ENCODE measurements around the gene RAB38. TPM values are rescaled to one million over a fixed set of nuclear protein-coding genes. Genes with fewer than 3 reads are reported as not detected.

Gene RAB38
- total and polyA plus RNA-seq, 10 of the 15 experiments (the other 5 are each of a cell fraction or from before 2014, with no cell fraction given) = 8.4 to 30.5 (median 11.7) TPM

- Histone ChIP-seq H3K79me2 (ENCODE audit: control insufficient read depth, insufficient read depth, low read length) (no peaks in the 10 kb centered on the region), H4K20me1 (ENCODE audit: control insufficient read depth, insufficient read depth) (no peaks in the 10 kb centered on the region), H3K27ac (ENCODE audit: control insufficient read depth, insufficient read depth) (no peak overlapping the region), H3K9ac (ENCODE audit: control insufficient read depth, insufficient read depth, low read length) (no peak overlapping the region), H3K4me3 (no peak overlapping the region), H3K4me2 (ENCODE audit: control insufficient read depth, insufficient read depth) (no peak overlapping the region), H2AFZ (ENCODE audit: control insufficient read depth, low read depth, low read length) (no peak overlapping the region), H3K36me3 (ENCODE audit: control insufficient read depth in 2 of 2, insufficient read depth in 2 of 2, low read length in 1 of 2) (no peaks in the 10 kb centered on the region), H3K9me3 (replicated peaks; ENCODE audit: control insufficient read depth, insufficient read depth, low read length) (no peaks in the 10 kb centered on the region), H3K4me1 (ENCODE audit: control insufficient read depth, insufficient read depth, low read length) (peaks cover 3% of the 10 kb centered on the region), H3K27me3 (replicated peaks in 1 of 2; ENCODE audit: control insufficient read depth in 2 of 2, insufficient read depth in 2 of 2, low read length in 1 of 2) (no peaks in the 10 kb centered on the region; a peak in 1 of 4 replicates)
- FAIRE-seq (no peak), ATAC-seq (no peak), DNase-seq (ENCODE audit: low read depth, low spot score) (no peak)
- in situ Hi-C loops (cut with MboI) (loop anchor here (5.0 kb wide), 1 partner anchor 442 kb away; no protein-coding TSS in a partner anchor), intact Hi-C loops (cut with micrococcal nuclease; ENCODE audit: unreplicated experiment) (loop anchor here (5.0 kb wide), 4 partner anchors 132 to 787 kb away; partner anchors contain the start of gene CTSC)
- WGBS (ENCODE audit: insufficient coverage, insufficient replicate concordance, low lambda C conversion rate, missing lambda C conversion rate) = 18% methylated on average over 6 of the region's 6 CpGs
- SMC1A ChIA-PET (ENCODE audit: uncharacterized antibody, unreplicated experiment) = no interaction called here
- BruUV-seq (replicated peaks) = no TSS peak
- CTCF ChIA-PET = no interaction called here
- POLR2A ChIA-PET = no interaction called here
- TF ChIP-seq IRF5 (IDR thresholded peaks at IDR 0.05; ENCODE audit: borderline replicate concordance) = no peak
- TF ChIP-seq JUND (IDR thresholded peaks at IDR 0.05; ENCODE audit: low read depth, low read length) = no peak
- TF ChIP-seq ZBTB4 (CRISPR knock-in tag; IDR thresholded peaks at IDR 0.05) = no peak
- TF ChIP-seq NR2C2 (IDR thresholded peaks at IDR 0.05; ENCODE audit: borderline replicate concordance, control insufficient read depth, insufficient read length, low read depth) = no peak
- TF ChIP-seq ZZZ3 (IDR thresholded peaks at IDR 0.05; ENCODE audit: control insufficient read depth, insufficient read length, low read depth) = no peak
- no peak for TF ChIP-seq NR2C1 (IDR thresholded peaks at IDR 0.05)
- RAD21 ChIA-PET (ENCODE audit: unreplicated experiment) = no interaction called here
Measured at GRCh38 chr11:88100151-88100550, 75.1 kb downstream of the RAB38 start.
